Retinal pigment epithelial cell (primary cell): ENCODE data around the gene ASXL1.

Source experiments
- DNase-seq: peaks from one replicate; pipeline ENCODE4 v3.0.0-alpha.2; 2010; ENCODE audit warnings: low read depth
- H3K4me3 ChIP-seq: 2 replicates; pipeline ENCODE4 v1.5.1; 2011; ENCODE audit warnings: mild to moderate bottlenecking, low read length, control low read depth, moderate library complexity
- CTCF ChIP-seq: conservative IDR thresholded peaks from 2 replicates; pipeline ENCODE4 v1.5.1; 2011; ENCODE audit warnings: low read depth, low read length, control low read depth, inconsistent platforms

The ASXL1 gene

GRCh38 chr20:32487381-32487780 is 129.2 kb downstream of the ASXL1 start:
- DNase-seq = no peak
- H3K4me3 ChIP-seq = no peak overlapping the region
- no peak for TF ChIP-seq CTCF

GRCh38 chr20:32488066-32488838 is 130.1 kb downstream of the ASXL1 start:
- no peak overlapping the region for H3K4me3 ChIP-seq
- no peak for DNase-seq
- no peak for TF ChIP-seq CTCF
